Liver (tissue), 9 donors: ENCODE measurements around the gene IL11. TPM values are rescaled to one million over a fixed set of nuclear protein-coding genes. Genes with fewer than 3 reads are reported as not detected.

Experiments
- DNase-seq: peaks from one replicate; pipeline ENCODE4 v3.0.0-alpha.2; 2017; ENCODE audit warnings: low spot score
- H3K27ac ChIP-seq, 2 donors: one replicate each; pipeline ENCODE4 v1.7.0; 2013; ENCODE audit warnings: inconsistent platforms in 2 of 2, low read length in 2 of 2, control low read depth in 1 of 2, low read depth in 1 of 2, mild to moderate bottlenecking in 1 of 2
- H3K27me3 ChIP-seq, 4 donors: one replicate each; pipeline versions ENCODE4 v1.6.1 to v1.7.0; 2013; ENCODE audit warnings: low read length in 3 of 4, inconsistent platforms in 1 of 4, mild to moderate bottlenecking in 1 of 4, moderate library complexity in 1 of 4; ENCODE audit not compliant: control insufficient read depth in 4 of 4, insufficient read depth in 4 of 4
- H3K36me3 ChIP-seq, 4 donors: one replicate each; pipeline versions ENCODE4 v1.6.1 to v1.7.0; 2013; ENCODE audit warnings: low read length in 3 of 4, mild to moderate bottlenecking in 3 of 4, low read depth in 1 of 4, moderate library complexity in 1 of 4; ENCODE audit not compliant: control insufficient read depth in 4 of 4, insufficient read depth in 3 of 4
- H3K4me1 ChIP-seq, 4 donors: one replicate each; pipeline versions ENCODE4 v1.6.1 to v1.7.0; 2013; ENCODE audit warnings: low read length in 3 of 4, mild to moderate bottlenecking in 3 of 4, moderate library complexity in 1 of 4; ENCODE audit not compliant: control insufficient read depth in 4 of 4, insufficient read depth in 4 of 4
- H3K4me3 ChIP-seq, 3 donors: one replicate each; pipeline versions ENCODE4 v1.6.1 to v1.7.0; 2013; ENCODE audit warnings: low read length in 3 of 3, control low read depth in 1 of 3, low read depth in 1 of 3, mild to moderate bottlenecking in 1 of 3
- H3K9ac ChIP-seq, 2 donors: one replicate each; pipeline ENCODE4 v1.7.0; 2013; ENCODE audit warnings: low read length in 2 of 2, mild to moderate bottlenecking in 2 of 2, moderate library complexity in 2 of 2, control low read depth in 1 of 2, low read depth in 1 of 2
- H3K9me3 ChIP-seq, 4 donors: one replicate each; pipeline versions ENCODE4 v1.6.1 to v1.7.0; 2013; ENCODE audit warnings: low read length in 3 of 4; ENCODE audit not compliant: control insufficient read depth in 4 of 4
- EGR1 ChIP-seq, 2 donors: IDR thresholded peaks; 2 replicates each; pipeline ENCODE4 v1.6.1; 2016 to 2018; ENCODE audit warnings: antibody characterized with exemption in 2 of 2, low read depth in 2 of 2
- FOXA1 ChIP-seq: IDR thresholded peaks from 2 replicates; pipeline ENCODE4 v1.6.1; 2016; ENCODE audit warnings: antibody characterized with exemption
- FOXA2 ChIP-seq: IDR thresholded peaks from 2 replicates; pipeline ENCODE4 v1.6.1; 2016; ENCODE audit warnings: antibody characterized with exemption
- GABPA ChIP-seq, 2 donors: IDR thresholded peaks in 1 of 2; conservative IDR thresholded peaks in 1 of 2; 2 replicates each; pipeline ENCODE4 v1.6.1; 2016; ENCODE audit warnings: antibody characterized with exemption in 2 of 2, mild to moderate bottlenecking in 1 of 2, moderate library complexity in 1 of 2
- HNF4A ChIP-seq, 2 donors: conservative IDR thresholded peaks; 2 replicates each; pipeline ENCODE4 v1.6.1; 2016; ENCODE audit warnings: antibody characterized with exemption in 2 of 2, mild to moderate bottlenecking in 2 of 2
- HNF4G ChIP-seq: IDR thresholded peaks from 2 replicates; pipeline ENCODE4 v1.6.1; 2016; ENCODE audit warnings: antibody characterized with exemption
- JUND ChIP-seq, 2 donors: IDR thresholded peaks; 2 replicates each; pipeline ENCODE4 v1.6.1; 2016; ENCODE audit warnings: antibody characterized with exemption in 2 of 2
- NR2F2 ChIP-seq: IDR thresholded peaks from 2 replicates; pipeline ENCODE4 v1.6.1; 2016; ENCODE audit warnings: antibody characterized with exemption
- RAD21 ChIP-seq, 2 donors: IDR thresholded peaks; 2 replicates each; pipeline ENCODE4 v1.6.1; 2016; ENCODE audit warnings: antibody characterized with exemption in 2 of 2, mild to moderate bottlenecking in 2 of 2
- RXRA ChIP-seq, 2 donors: IDR thresholded peaks; 2 replicates each; pipeline ENCODE4 v1.6.1; 2017 to 2018; ENCODE audit warnings: antibody characterized with exemption in 2 of 2, mild to moderate bottlenecking in 1 of 2
- SP1 ChIP-seq: IDR thresholded peaks from 2 replicates; pipeline ENCODE4 v1.6.1; 2018; ENCODE audit warnings: antibody characterized with exemption, mild to moderate bottlenecking
- TAF1 ChIP-seq: conservative IDR thresholded peaks from 2 replicates; pipeline ENCODE4 v1.6.1; 2016; ENCODE audit warnings: antibody characterized with exemption, mild to moderate bottlenecking
- YY1 ChIP-seq: IDR thresholded peaks from 2 replicates; pipeline ENCODE4 v1.6.1; 2016; ENCODE audit warnings: antibody characterized with exemption, mild to moderate bottlenecking
- WGBS: extraction: QIAGEN DNeasy Blood & Tissue Kit; methylation state at CpG from one replicate; pipeline ENCODE4 v1.1.7; 2013; 5-methylcytosine and 5-hydroxymethylcytosine counted together
- polyA plus RNA-seq, 2 donors: library from polyadenylated mRNA; stranded (reverse) in 1 of 2; unstranded in 1 of 2; fragments of 200-250 nt in 1 of 2; fragments of >200 nt in 1 of 2; fragmentation: Nextera tagmentation in 1 of 2; extraction: Ambion mirVana in 1 of 2; gene quantifications; one replicate each; pipeline versions ENCODE4 v1.2.1 to v1.2.3, GENCODE V29; 2013 to 2015
- total RNA-seq, 2 donors: library from RNA; depleted of rRNA; stranded (reverse); fragments of >200 nt; gene quantifications; one replicate each; pipeline ENCODE4 v1.2.3, GENCODE V29; 2014
- TF ChIP-seq, protein P1 (sequence below): fragments of 150-350 bp; IDR thresholded peaks from 2 replicates; pipeline ENCODE4 v1.5.1; 2017; ENCODE audit warnings: improper control_type of control experiment, low read depth, low read length; ENCODE audit not compliant: missing input control
- TF ChIP-seq, protein P2 (sequence below): IDR thresholded peaks from 2 replicates; pipeline ENCODE4 v1.6.1; 2016; ENCODE audit warnings: antibody characterized with exemption
- TF ChIP-seq, protein P3 (sequence below): IDR thresholded peaks from 2 replicates; pipeline ENCODE4 v1.6.1; 2016; ENCODE audit warnings: antibody characterized with exemption, mild to moderate bottlenecking
- TF ChIP-seq, protein P4 (sequence below): IDR thresholded peaks from 2 replicates; pipeline ENCODE4 v1.6.1; 2016; ENCODE audit warnings: antibody characterized with exemption
- donor health status: healthy.
- donor health status: healthy.
- donor health status: healthy.
- donor health status: healthy.
- donor health status: healthy.

Gene IL11
- total and polyA plus RNA-seq, 4 donors = not detected

DNA sequence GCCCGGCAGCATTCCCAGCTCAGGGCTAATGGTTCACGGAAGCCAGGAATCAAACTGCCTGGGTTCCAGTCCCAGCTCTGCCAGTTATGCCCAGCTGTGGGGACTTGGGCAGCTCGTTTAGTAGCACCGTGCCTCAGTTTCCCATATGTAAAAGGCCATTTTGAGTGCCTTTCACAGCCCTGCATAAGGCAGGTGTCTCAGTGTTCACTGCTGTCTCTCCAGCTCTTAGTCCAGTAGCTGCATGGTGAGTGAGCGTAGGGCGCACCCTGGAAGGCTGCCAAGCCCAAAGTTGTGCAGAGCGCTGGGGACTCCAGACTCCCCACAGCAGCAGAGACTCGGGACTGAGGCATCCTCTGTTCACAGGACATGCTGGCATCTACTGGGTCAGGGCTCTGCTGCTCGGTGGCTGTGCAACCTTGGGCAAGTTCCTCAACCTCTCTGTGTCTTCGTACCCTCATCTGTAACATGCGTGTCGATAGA is 21.0 kb upstream of the IL11 start:
- Histone ChIP-seq H3K9me3 (no peaks in the 10 kb centered on the region), H3K4me1 (peaks cover 4 to 23% (median 18%) of the 10 kb centered on the region in 4 donors), H3K27me3 (no peaks in the 10 kb centered on the region), H3K4me3 (no peak overlapping the region), H3K27ac (no peak overlapping the region), H3K9ac (no peak overlapping the region), H3K36me3 (peaks cover 10 to 30% (median 18%) of the 10 kb centered on the region in 4 donors)
- 91% methylated on average over 12 of the region's 12 CpGs for WGBS
- no peak for DNase-seq
- no peak for TF ChIP-seq RAD21 (IDR thresholded peaks at IDR 0.05)
- no peak for TF ChIP-seq HNF4A (conservative IDR thresholded peaks at IDR 0.05)
- no peak for TF ChIP-seq GABPA (IDR thresholded peaks at IDR 0.05 in 1 of 2, conservative IDR thresholded peaks at IDR 0.05 in 1 of 2)
- TF ChIP-seq, protein P1, sequence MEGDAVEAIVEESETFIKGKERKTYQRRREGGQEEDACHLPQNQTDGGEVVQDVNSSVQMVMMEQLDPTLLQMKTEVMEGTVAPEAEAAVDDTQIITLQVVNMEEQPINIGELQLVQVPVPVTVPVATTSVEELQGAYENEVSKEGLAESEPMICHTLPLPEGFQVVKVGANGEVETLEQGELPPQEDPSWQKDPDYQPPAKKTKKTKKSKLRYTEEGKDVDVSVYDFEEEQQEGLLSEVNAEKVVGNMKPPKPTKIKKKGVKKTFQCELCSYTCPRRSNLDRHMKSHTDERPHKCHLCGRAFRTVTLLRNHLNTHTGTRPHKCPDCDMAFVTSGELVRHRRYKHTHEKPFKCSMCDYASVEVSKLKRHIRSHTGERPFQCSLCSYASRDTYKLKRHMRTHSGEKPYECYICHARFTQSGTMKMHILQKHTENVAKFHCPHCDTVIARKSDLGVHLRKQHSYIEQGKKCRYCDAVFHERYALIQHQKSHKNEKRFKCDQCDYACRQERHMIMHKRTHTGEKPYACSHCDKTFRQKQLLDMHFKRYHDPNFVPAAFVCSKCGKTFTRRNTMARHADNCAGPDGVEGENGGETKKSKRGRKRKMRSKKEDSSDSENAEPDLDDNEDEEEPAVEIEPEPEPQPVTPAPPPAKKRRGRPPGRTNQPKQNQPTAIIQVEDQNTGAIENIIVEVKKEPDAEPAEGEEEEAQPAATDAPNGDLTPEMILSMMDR = no peak
- TF ChIP-seq, protein P2, sequence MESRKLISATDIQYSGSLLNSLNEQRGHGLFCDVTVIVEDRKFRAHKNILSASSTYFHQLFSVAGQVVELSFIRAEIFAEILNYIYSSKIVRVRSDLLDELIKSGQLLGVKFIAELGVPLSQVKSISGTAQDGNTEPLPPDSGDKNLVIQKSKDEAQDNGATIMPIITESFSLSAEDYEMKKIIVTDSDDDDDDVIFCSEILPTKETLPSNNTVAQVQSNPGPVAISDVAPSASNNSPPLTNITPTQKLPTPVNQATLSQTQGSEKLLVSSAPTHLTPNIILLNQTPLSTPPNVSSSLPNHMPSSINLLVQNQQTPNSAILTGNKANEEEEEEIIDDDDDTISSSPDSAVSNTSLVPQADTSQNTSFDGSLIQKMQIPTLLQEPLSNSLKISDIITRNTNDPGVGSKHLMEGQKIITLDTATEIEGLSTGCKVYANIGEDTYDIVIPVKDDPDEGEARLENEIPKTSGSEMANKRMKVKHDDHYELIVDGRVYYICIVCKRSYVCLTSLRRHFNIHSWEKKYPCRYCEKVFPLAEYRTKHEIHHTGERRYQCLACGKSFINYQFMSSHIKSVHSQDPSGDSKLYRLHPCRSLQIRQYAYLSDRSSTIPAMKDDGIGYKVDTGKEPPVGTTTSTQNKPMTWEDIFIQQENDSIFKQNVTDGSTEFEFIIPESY = no peak
- no peak for TF ChIP-seq SP1
- no peak for TF ChIP-seq FOXA1
- no peak for TF ChIP-seq FOXA2
- TF ChIP-seq EGR1 (IDR thresholded peaks at IDR 0.05; ENCODE audit: low read depth in 2 of 2) = no peak
- no peak for TF ChIP-seq TAF1
- no peak for TF ChIP-seq RXRA (IDR thresholded peaks at IDR 0.05)
- no peak for TF ChIP-seq HNF4G
- TF ChIP-seq NR2F2 = no peak
- no peak for TF ChIP-seq JUND (IDR thresholded peaks at IDR 0.05)
- TF ChIP-seq, protein P3, sequence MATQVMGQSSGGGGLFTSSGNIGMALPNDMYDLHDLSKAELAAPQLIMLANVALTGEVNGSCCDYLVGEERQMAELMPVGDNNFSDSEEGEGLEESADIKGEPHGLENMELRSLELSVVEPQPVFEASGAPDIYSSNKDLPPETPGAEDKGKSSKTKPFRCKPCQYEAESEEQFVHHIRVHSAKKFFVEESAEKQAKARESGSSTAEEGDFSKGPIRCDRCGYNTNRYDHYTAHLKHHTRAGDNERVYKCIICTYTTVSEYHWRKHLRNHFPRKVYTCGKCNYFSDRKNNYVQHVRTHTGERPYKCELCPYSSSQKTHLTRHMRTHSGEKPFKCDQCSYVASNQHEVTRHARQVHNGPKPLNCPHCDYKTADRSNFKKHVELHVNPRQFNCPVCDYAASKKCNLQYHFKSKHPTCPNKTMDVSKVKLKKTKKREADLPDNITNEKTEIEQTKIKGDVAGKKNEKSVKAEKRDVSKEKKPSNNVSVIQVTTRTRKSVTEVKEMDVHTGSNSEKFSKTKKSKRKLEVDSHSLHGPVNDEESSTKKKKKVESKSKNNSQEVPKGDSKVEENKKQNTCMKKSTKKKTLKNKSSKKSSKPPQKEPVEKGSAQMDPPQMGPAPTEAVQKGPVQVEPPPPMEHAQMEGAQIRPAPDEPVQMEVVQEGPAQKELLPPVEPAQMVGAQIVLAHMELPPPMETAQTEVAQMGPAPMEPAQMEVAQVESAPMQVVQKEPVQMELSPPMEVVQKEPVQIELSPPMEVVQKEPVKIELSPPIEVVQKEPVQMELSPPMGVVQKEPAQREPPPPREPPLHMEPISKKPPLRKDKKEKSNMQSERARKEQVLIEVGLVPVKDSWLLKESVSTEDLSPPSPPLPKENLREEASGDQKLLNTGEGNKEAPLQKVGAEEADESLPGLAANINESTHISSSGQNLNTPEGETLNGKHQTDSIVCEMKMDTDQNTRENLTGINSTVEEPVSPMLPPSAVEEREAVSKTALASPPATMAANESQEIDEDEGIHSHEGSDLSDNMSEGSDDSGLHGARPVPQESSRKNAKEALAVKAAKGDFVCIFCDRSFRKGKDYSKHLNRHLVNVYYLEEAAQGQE = no peak
- TF ChIP-seq YY1 = no peak

DNA sequence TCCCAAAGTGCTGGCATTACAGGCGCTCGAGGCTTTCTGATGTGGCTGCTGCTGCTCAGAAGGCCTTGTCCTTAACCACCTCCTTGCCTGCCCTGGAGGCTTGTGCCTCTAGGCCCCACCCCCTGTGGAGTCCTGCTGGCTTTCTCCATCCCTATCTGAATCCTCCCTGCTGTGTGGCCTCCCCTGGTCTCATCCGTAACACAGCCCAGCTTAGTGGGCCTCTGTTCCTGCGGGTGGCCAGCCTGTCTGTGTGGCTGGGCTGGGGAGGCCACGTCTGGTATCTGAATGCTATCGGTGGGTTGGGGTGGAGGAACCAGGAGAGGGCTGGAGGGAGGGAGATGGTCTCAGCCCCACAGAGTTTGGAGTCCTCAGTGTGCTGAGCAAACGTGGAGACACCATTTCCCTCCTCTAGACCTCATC is 20.2 kb upstream of the IL11 start:
- Histone ChIP-seq H3K9ac (no peak overlapping the region), H3K9me3 (no peaks in the 10 kb centered on the region), H3K27ac (no peak overlapping the region), H3K27me3 (no peaks in the 10 kb centered on the region), H3K4me1 (peaks cover 4 to 23% (median 19%) of the 10 kb centered on the region in 4 donors), H3K4me3 (no peak overlapping the region), H3K36me3 (peaks cover 10 to 30% (median 18%) of the 10 kb centered on the region in 4 donors)
- 94% methylated on average over 7 of the region's 7 CpGs for WGBS
- TF ChIP-seq GABPA (IDR thresholded peaks at IDR 0.05 in 1 of 2, conservative IDR thresholded peaks at IDR 0.05 in 1 of 2) (no peak), HNF4A (conservative IDR thresholded peaks at IDR 0.05) (no peak), SP1 (no peak), NR2F2 (no peak), EGR1 (IDR thresholded peaks at IDR 0.05; ENCODE audit: low read depth in 2 of 2) (no peak), JUND (IDR thresholded peaks at IDR 0.05) (no peak), FOXA1 (no peak), YY1 (no peak), HNF4G (no peak), RAD21 (IDR thresholded peaks at IDR 0.05) (no peak)
- TF ChIP-seq, protein P3 = no peak
- TF ChIP-seq, protein P4, sequence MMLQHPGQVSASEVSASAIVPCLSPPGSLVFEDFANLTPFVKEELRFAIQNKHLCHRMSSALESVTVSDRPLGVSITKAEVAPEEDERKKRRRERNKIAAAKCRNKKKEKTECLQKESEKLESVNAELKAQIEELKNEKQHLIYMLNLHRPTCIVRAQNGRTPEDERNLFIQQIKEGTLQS = no peak
- TF ChIP-seq, protein P2 = no peak
- no peak for DNase-seq
